GM21528 (cell line): ENCODE data around the gene ZCCHC4.

Experiments
- ATAC-seq: cut with Tn5 transposase; IDR thresholded peaks from one replicate; pipeline ENCODE4 v1.9.1; 2021; ENCODE audit warnings: mild to moderate bottlenecking, moderate library complexity; ENCODE audit not compliant: unreplicated experiment, low FRiP score

Gene ZCCHC4

DNA sequence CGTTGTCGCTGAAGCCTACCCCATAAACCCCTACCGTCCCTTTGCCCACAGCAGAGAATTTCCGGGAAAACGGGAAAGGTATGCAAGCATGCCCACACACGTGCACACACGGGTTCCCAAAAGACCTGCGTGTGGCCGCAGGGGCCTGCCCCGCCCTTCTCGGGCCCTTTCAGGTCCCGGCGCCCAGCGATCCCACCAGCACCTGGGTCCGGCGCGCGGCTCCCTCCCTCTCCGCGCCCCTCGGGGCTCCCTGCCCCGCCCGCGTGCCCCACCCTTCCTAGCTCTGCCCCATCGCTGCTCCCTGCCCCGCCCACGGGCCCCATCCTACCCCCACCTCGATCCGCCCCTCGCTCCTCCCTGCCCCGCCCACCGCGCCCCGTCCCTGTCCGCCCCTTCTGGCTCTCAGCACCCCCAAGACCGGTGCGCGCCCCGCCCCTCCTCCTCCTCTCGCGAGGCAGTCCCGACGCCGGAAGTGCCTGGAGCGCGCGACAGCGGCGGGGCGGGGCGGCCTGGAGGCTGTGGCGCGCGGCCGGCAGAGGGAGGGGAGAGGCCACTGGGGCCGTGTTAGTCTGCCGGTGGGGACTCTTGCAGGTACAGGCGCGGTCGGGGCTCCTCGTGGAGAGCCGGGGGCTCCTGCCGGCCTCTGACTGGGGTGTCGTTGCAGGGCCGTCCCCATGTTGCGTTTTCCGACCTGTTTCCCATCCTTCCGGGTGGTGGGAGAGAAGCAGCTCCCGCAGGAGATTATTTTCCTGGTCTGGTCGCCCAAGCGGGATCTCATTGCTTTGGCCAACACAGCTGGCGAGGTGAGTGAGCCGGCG is 64.4 kb downstream of the ZCCHC4 start, which contains the start of gene ANAPC4:
Gene ANAPC4 (plus strand): TSS at position 510 of the 818 bp plus-strand sequence. CDS start 165 bp downstream, at position 675.
- peak; percentile 95 for ATAC-seq

GRCh38 chr4:25377572-25378436 is 65.2 kb downstream of the ZCCHC4 start:
- ATAC-seq, result peak; percentile 25

GRCh38 chr4:25378437-25378743 is 65.8 kb downstream of the ZCCHC4 start:
- no peak for ATAC-seq

GRCh38 chr4:25379591-25379990 is 67.0 kb downstream of the ZCCHC4 start:
- ATAC-seq, result no peak

DNA sequence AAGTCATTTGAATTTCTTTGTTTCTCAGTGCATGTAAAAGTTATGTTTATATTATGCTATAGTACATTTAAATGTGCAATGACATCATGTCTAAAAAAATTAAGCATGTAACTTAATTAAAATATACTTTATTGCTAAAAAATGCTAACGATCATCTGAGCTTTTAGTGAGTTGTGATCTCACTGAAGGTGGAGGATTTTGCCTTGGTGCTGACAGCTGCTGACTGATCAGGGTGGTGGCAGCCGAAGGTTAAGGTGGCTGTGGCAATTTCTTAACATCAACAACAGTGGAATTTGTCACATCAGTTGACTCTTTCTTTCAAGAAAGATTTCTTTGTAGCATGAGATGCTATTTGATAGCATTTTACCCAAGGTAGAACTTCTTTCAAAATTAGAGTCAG is 71.1 kb downstream of the ZCCHC4 start:
- ATAC-seq, result no peak

- no peak for ATAC-seq
These were observed 74.4 kb downstream of the ZCCHC4 start for GRCh38 chr4:25386926-25387325.

GRCh38 chr4:25397305-25397704 is 84.7 kb downstream of the ZCCHC4 start:
- ATAC-seq, result no peak

DNA sequence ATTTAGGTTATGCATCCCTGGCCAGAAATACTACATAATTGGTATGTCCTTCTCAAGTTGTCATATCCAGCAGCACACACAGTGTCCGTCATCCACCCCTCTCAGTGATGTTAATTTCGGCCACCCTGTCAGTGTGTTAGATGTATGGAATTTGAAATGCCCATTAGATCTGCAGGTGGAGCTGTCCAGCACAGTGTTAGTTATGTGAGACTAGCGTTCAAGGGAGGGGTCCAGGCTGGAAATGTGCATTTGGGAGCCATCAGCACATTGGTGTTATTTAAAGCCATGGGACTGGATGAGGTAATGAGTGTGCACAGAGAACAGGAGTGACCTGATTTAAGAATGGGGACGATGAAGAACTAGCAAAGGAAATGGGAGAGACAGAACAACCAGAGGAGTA is 86.9 kb downstream of the ZCCHC4 start:
- no peak for ATAC-seq

GRCh38 chr4:25401066-25401465 is 88.5 kb downstream of the ZCCHC4 start:
- no peak for ATAC-seq

DNA sequence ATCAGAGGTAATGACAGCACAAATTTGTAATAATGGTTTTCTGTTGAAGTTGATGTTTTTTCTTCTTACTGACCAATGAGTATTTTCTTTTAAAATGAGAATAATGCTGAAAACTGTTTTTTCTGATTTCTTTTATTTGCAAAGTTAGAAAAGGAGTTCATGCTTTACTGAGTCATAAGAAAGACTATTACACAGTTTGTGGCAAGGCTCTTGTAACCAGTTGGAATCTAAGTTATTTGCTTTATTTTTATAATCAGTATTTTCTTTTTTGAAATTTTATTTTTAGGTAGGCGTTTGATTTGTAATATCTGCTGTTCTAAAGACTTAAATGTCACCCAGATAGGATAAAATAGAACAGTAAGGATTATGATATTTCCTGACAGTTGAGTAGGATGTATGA is 89.9 kb downstream of the ZCCHC4 start:
- ATAC-seq, result no peak

- no peak for ATAC-seq
These were observed 91.1 kb downstream of the ZCCHC4 start for GRCh38 chr4:25403699-25404098.

DNA sequence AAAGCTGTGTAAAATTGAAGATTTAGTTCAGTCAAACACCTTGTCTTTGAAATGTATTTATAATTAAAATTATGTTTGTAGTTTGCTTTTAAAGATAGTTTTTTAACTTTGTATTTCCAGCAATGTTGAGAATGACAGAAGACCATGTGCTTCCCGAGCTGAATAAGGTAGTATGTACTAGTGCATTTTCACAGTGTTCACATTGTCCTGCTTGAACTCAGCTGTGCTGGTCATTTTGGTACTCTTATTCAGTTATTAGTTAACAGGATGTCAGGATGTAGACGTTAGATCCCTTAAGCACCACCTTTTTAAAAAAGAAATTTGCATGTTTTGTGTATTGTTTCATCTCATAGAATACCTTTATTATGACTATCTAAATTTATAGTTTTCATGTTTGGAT is 92.9 kb downstream of the ZCCHC4 start:
- ATAC-seq, result no peak

DNA sequence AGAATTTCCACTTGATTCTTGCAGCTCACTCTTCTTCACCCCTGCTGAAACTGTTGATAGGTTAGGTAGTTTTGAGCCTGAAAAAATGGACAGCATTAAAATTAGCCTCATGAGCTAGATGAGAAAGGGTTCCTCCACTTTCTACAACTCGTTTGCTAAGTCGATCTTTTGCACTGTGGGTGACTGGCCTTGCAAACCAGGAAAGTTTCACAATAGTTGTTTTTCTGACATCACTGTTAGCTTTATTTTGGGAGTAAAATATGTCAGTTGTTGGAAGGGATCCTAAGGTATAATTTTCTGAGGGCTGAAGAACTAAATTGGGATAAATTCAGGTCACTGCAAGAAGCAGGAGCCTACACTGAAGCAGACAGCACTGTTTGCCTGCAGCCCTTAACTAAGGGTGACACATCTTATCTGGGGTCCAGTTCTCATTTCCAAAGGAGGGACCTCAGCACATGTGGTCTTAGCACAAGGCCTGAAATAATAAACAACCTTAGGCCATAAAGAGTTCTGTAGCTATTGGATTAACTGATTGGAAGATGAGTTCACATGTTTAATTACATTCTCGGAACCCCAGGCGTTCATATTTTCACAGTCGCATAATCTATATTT is 93.6 kb downstream of the ZCCHC4 start:
- no peak for ATAC-seq

DNA sequence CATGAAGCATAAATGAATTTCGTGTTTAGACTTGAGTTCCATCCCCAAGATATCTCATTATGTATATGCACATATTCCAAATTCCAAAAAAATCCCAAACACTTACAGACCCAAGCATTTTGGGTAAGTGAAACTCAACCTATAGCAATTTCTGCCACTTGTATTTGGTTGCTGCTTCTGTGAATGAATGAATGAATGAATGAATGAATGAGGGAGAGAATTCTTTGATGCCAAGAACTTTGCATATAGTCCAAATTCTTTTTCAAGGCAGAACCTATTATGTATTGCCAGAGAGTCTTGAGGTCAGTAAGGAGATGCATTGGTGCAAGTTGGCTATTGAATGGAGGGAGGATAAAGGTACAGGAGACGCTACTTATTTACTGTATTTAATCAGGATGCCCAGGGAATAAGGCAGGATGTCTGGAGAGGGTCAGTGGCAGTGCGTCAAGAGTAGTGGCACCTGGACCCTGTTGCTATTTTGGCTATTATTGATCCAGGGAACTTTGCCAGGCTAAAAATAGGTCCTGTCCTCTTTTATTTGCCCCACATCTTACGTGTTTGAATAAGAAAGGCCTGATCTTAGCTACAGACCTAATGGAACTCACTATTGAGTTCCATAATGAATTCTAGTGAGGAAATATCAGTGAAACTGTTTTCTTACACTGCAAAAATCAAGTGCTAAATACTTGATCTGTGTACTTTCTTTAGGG is 98.4 kb downstream of the ZCCHC4 start:
- no peak for ATAC-seq

GRCh38 chr4:25413261-25413660 is 100.7 kb downstream of the ZCCHC4 start:
- no peak for ATAC-seq

DNA sequence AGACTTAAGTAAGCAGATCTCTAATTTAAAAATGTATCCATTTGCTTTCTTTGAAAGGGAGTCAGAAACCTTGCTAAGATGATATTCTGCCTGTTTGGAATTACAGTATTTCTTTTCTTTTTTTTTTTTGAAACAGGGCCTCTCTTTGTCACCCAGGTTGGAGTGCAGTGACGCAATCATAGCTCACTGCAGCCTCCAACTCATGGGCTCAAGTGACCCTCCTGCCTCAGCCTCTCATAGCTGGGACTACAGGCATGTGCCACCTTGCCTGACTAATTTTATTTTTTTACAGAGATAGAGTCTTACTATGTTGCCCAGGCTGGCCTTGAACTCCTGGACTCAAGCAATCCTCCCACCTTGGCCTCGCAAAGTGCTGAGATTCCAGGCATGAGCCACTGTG is 104.4 kb downstream of the ZCCHC4 start:
- ATAC-seq, result no peak
